Liver (tissue), 9 donors: ENCODE measurements around the gene ZNF862. TPM values are rescaled to one million over a fixed set of nuclear protein-coding genes. Genes with fewer than 3 reads are reported as not detected.

Experiments used
- DNase-seq: peaks from one replicate; pipeline ENCODE4 v3.0.0-alpha.2; 2017; ENCODE audit warnings: low spot score
- H3K27ac ChIP-seq, 2 donors: one replicate each; pipeline ENCODE4 v1.7.0; 2013; ENCODE audit warnings: inconsistent platforms in 2 of 2, low read length in 2 of 2, control low read depth in 1 of 2, low read depth in 1 of 2, mild to moderate bottlenecking in 1 of 2
- H3K27me3 ChIP-seq, 4 donors: one replicate each; pipeline versions ENCODE4 v1.6.1 to v1.7.0; 2013; ENCODE audit warnings: low read length in 3 of 4, inconsistent platforms in 1 of 4, mild to moderate bottlenecking in 1 of 4, moderate library complexity in 1 of 4; ENCODE audit not compliant: control insufficient read depth in 4 of 4, insufficient read depth in 4 of 4
- H3K36me3 ChIP-seq, 4 donors: one replicate each; pipeline versions ENCODE4 v1.6.1 to v1.7.0; 2013; ENCODE audit warnings: low read length in 3 of 4, mild to moderate bottlenecking in 3 of 4, low read depth in 1 of 4, moderate library complexity in 1 of 4; ENCODE audit not compliant: control insufficient read depth in 4 of 4, insufficient read depth in 3 of 4
- H3K4me1 ChIP-seq, 4 donors: one replicate each; pipeline versions ENCODE4 v1.6.1 to v1.7.0; 2013; ENCODE audit warnings: low read length in 3 of 4, mild to moderate bottlenecking in 3 of 4, moderate library complexity in 1 of 4; ENCODE audit not compliant: control insufficient read depth in 4 of 4, insufficient read depth in 4 of 4
- H3K4me3 ChIP-seq, 3 donors: one replicate each; pipeline versions ENCODE4 v1.6.1 to v1.7.0; 2013; ENCODE audit warnings: low read length in 3 of 3, control low read depth in 1 of 3, low read depth in 1 of 3, mild to moderate bottlenecking in 1 of 3
- H3K9ac ChIP-seq, 2 donors: one replicate each; pipeline ENCODE4 v1.7.0; 2013; ENCODE audit warnings: low read length in 2 of 2, mild to moderate bottlenecking in 2 of 2, moderate library complexity in 2 of 2, control low read depth in 1 of 2, low read depth in 1 of 2
- H3K9me3 ChIP-seq, 4 donors: one replicate each; pipeline versions ENCODE4 v1.6.1 to v1.7.0; 2013; ENCODE audit warnings: low read length in 3 of 4; ENCODE audit not compliant: control insufficient read depth in 4 of 4
- ATF3 ChIP-seq: IDR thresholded peaks from 2 replicates; pipeline ENCODE4 v1.6.1; 2016; ENCODE audit warnings: antibody characterized with exemption
- EGR1 ChIP-seq, 2 donors: IDR thresholded peaks; 2 replicates each; pipeline ENCODE4 v1.6.1; 2016 to 2018; ENCODE audit warnings: antibody characterized with exemption in 2 of 2, low read depth in 2 of 2
- FOXA2 ChIP-seq: IDR thresholded peaks from 2 replicates; pipeline ENCODE4 v1.6.1; 2016; ENCODE audit warnings: antibody characterized with exemption
- GABPA ChIP-seq, 2 donors: IDR thresholded peaks in 1 of 2; conservative IDR thresholded peaks in 1 of 2; 2 replicates each; pipeline ENCODE4 v1.6.1; 2016; ENCODE audit warnings: antibody characterized with exemption in 2 of 2, mild to moderate bottlenecking in 1 of 2, moderate library complexity in 1 of 2
- HNF4A ChIP-seq, 2 donors: conservative IDR thresholded peaks; 2 replicates each; pipeline ENCODE4 v1.6.1; 2016; ENCODE audit warnings: antibody characterized with exemption in 2 of 2, mild to moderate bottlenecking in 2 of 2
- HNF4G ChIP-seq: IDR thresholded peaks from 2 replicates; pipeline ENCODE4 v1.6.1; 2016; ENCODE audit warnings: antibody characterized with exemption
- JUND ChIP-seq, 2 donors: IDR thresholded peaks; 2 replicates each; pipeline ENCODE4 v1.6.1; 2016; ENCODE audit warnings: antibody characterized with exemption in 2 of 2
- NR2F2 ChIP-seq: IDR thresholded peaks from 2 replicates; pipeline ENCODE4 v1.6.1; 2016; ENCODE audit warnings: antibody characterized with exemption
- RAD21 ChIP-seq, 2 donors: IDR thresholded peaks; 2 replicates each; pipeline ENCODE4 v1.6.1; 2016; ENCODE audit warnings: antibody characterized with exemption in 2 of 2, mild to moderate bottlenecking in 2 of 2
- RXRA ChIP-seq, 2 donors: IDR thresholded peaks; 2 replicates each; pipeline ENCODE4 v1.6.1; 2017 to 2018; ENCODE audit warnings: antibody characterized with exemption in 2 of 2, mild to moderate bottlenecking in 1 of 2
- SP1 ChIP-seq: IDR thresholded peaks from 2 replicates; pipeline ENCODE4 v1.6.1; 2018; ENCODE audit warnings: antibody characterized with exemption, mild to moderate bottlenecking
- TAF1 ChIP-seq: conservative IDR thresholded peaks from 2 replicates; pipeline ENCODE4 v1.6.1; 2016; ENCODE audit warnings: antibody characterized with exemption, mild to moderate bottlenecking
- YY1 ChIP-seq: IDR thresholded peaks from 2 replicates; pipeline ENCODE4 v1.6.1; 2016; ENCODE audit warnings: antibody characterized with exemption, mild to moderate bottlenecking
- ZBTB33 ChIP-seq: IDR thresholded peaks from 2 replicates; pipeline ENCODE4 v1.6.1; 2016; ENCODE audit warnings: antibody characterized with exemption
- whole genome bisulfite sequencing: extraction: QIAGEN DNeasy Blood & Tissue Kit; methylation state at CpG from one replicate; pipeline ENCODE4 v1.1.7; 2013; 5-methylcytosine and 5-hydroxymethylcytosine counted together
- polyA plus RNA-seq, 2 donors: library from polyadenylated mRNA; stranded (reverse) in 1 of 2; unstranded in 1 of 2; fragments of 200-250 nt in 1 of 2; fragments of >200 nt in 1 of 2; fragmentation: Nextera tagmentation in 1 of 2; extraction: Ambion mirVana in 1 of 2; gene quantifications; one replicate each; pipeline versions ENCODE4 v1.2.1 to v1.2.3, GENCODE V29; 2013 to 2015
- total RNA-seq, 2 donors: library from RNA; depleted of rRNA; stranded (reverse); fragments of >200 nt; gene quantifications; one replicate each; pipeline ENCODE4 v1.2.3, GENCODE V29; 2014
- TF ChIP-seq, protein P1 (sequence below): IDR thresholded peaks from 2 replicates; pipeline ENCODE4 v1.6.1; 2016; ENCODE audit warnings: antibody characterized with exemption
- TF ChIP-seq, protein P2 (sequence below): IDR thresholded peaks from 2 replicates; pipeline ENCODE4 v1.6.1; 2016; ENCODE audit warnings: antibody characterized with exemption, mild to moderate bottlenecking
- donor health status: healthy.
- donor health status: healthy.
- donor health status: healthy.
- donor health status: healthy.
- donor health status: healthy.

ZNF862 gene
- total and polyA plus RNA-seq, 4 donors: 1.9 to 9.4 (median 3.8) TPM

DNA sequence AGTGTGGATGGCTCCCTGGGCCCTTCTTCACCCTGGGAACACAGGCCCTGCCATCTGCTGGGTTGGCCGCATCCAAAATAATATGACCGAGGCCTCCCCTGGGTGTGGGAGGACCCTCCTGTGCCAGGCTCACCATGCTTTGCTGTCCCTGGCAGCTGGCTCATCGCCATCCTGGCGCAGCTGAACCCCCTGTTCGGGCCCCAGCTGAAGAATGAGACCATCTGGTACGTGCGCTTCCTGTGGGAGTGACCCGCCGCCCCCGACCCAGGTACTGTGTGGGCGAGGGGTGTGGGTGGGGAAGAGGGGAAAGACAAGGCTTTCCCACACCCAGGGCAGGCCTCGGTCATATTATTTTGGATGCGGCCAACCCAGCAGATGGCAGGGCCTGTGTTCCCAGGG is 40.3 kb downstream of the ZNF862 start:
- WGBS: 94% methylated on average over 13 of the region's 13 CpGs
- TF ChIP-seq HNF4G: no peak
- no peak for TF ChIP-seq ZBTB33
- TF ChIP-seq FOXA2: no peak
- TF ChIP-seq TAF1: no peak
- TF ChIP-seq SP1: no peak
- TF ChIP-seq NR2F2: no peak
- TF ChIP-seq ATF3: no peak
- TF ChIP-seq, protein P1, sequence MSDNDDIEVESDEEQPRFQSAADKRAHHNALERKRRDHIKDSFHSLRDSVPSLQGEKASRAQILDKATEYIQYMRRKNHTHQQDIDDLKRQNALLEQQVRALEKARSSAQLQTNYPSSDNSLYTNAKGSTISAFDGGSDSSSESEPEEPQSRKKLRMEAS: no peak
- no peak overlapping the region for H3K4me3 ChIP-seq
- no peaks in the 10 kb centered on the region for H3K36me3 ChIP-seq
- no peaks in the 10 kb centered on the region for H3K27me3 ChIP-seq
- DNase-seq: no peak
- no peak overlapping the region for H3K9ac ChIP-seq
- H3K9me3 ChIP-seq: no peaks in the 10 kb centered on the region
- H3K4me1 ChIP-seq: peaks cover 5 to 33% (median 18%) of the 10 kb centered on the region in 4 donors
- H3K27ac ChIP-seq: no peak overlapping the region

- H3K9ac ChIP-seq: no peak overlapping the region
- H3K4me3 ChIP-seq: no peak overlapping the region
- H3K27me3 ChIP-seq: no peaks in the 10 kb centered on the region
- DNase-seq: no peak
- peaks cover 5 to 35% (median 19%) of the 10 kb centered on the region in 4 donors for H3K4me1 ChIP-seq
- WGBS: 92% methylated on average over 14 of the region's 14 CpGs
- H3K36me3 ChIP-seq: no peaks in the 10 kb centered on the region
- H3K9me3 ChIP-seq: no peaks in the 10 kb centered on the region
- no peak for TF ChIP-seq SP1
- TF ChIP-seq, protein P1: no peak
- H3K27ac ChIP-seq: no peak overlapping the region
Measured at GRCh38 chr7:149879271-149879743, 41.1 kb downstream of the ZNF862 start.

DNA sequence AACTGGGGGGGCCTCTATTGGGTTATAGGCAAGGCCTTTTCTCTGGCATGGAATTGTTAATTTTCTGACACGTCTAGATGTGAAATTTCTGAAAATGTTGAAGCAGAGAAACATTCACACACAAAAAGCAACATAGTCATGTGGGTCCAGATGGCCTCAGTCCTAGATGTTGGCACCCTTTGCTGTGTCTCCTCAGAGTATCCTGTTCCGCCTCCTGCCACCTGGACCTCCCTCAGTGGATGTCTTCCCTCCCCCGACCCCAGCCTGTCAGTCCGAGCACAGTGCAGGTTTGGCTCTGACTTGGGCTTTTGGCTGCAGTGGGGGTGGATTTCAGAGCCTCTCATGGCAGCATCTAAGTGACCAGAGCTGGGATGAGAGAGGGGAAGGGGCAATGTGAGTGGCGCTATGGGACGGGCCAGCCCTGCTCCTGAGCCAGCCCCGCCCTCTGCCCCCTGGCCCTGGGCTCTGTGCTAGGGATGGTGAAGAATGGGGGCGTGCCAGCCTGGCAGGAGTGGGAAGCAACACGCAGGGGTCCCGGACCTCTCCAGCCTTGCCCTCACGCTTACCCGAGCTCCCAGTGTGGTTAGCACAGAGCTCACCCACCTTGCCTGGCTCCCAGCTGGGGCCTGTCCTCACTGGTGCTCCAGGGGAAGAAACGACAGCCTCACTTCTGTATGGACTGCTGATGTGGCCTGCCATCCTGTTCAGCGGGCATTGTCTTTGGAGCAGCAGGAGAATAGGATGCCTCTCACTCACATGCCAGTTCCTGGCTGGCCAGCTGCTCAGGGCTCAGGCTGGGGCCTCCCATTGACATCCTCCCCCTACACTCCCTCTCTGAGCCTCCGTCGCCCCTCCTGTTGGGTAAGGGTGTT is 41.8 kb downstream of the ZNF862 start:
- Histone ChIP-seq H3K27me3 (no peaks in the 10 kb centered on the region), H3K4me1 (peaks cover 11 to 35% (median 20%) of the 10 kb centered on the region in 4 donors), H3K4me3 (no peak overlapping the region), H3K9ac (no peak overlapping the region), H3K9me3 (no peaks in the 10 kb centered on the region), H3K27ac (no peak overlapping the region), H3K36me3 (no peaks in the 10 kb centered on the region)
- no peak for DNase-seq
- WGBS: 94% methylated on average over 16 of the region's 16 CpGs
- no peak for TF ChIP-seq TAF1
- no peak for TF ChIP-seq FOXA2
- no peak for TF ChIP-seq HNF4G
- TF ChIP-seq EGR1 (IDR thresholded peaks at IDR 0.05; ENCODE audit: low read depth in 2 of 2): no peak
- no peak for TF ChIP-seq NR2F2
- no peak for TF ChIP-seq ZBTB33
- TF ChIP-seq HNF4A (conservative IDR thresholded peaks at IDR 0.05): no peak
- TF ChIP-seq YY1: no peak
- TF ChIP-seq ATF3: no peak
- TF ChIP-seq GABPA (IDR thresholded peaks at IDR 0.05 in 1 of 2, conservative IDR thresholded peaks at IDR 0.05 in 1 of 2): no peak
- TF ChIP-seq, protein P2, sequence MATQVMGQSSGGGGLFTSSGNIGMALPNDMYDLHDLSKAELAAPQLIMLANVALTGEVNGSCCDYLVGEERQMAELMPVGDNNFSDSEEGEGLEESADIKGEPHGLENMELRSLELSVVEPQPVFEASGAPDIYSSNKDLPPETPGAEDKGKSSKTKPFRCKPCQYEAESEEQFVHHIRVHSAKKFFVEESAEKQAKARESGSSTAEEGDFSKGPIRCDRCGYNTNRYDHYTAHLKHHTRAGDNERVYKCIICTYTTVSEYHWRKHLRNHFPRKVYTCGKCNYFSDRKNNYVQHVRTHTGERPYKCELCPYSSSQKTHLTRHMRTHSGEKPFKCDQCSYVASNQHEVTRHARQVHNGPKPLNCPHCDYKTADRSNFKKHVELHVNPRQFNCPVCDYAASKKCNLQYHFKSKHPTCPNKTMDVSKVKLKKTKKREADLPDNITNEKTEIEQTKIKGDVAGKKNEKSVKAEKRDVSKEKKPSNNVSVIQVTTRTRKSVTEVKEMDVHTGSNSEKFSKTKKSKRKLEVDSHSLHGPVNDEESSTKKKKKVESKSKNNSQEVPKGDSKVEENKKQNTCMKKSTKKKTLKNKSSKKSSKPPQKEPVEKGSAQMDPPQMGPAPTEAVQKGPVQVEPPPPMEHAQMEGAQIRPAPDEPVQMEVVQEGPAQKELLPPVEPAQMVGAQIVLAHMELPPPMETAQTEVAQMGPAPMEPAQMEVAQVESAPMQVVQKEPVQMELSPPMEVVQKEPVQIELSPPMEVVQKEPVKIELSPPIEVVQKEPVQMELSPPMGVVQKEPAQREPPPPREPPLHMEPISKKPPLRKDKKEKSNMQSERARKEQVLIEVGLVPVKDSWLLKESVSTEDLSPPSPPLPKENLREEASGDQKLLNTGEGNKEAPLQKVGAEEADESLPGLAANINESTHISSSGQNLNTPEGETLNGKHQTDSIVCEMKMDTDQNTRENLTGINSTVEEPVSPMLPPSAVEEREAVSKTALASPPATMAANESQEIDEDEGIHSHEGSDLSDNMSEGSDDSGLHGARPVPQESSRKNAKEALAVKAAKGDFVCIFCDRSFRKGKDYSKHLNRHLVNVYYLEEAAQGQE: no peak
- no peak for TF ChIP-seq RAD21 (IDR thresholded peaks at IDR 0.05)
- TF ChIP-seq, protein P1: no peak
- TF ChIP-seq SP1: no peak
- TF ChIP-seq JUND (IDR thresholded peaks at IDR 0.05): no peak
- TF ChIP-seq RXRA (IDR thresholded peaks at IDR 0.05): no peak
